HG02798 (cell line): ENCODE data around the gene HINFP.
"Not testable (repeated sequence)": the region's sequence is repeated elsewhere in the genome, so short reads cannot be mapped to it uniquely, and the experiment has no call there.

ENCODE experiments used
- ATAC-seq: cut with Tn5 transposase; IDR thresholded peaks from one replicate; pipeline ENCODE4 v1.9.1; 2021; ENCODE audit warnings: mild to moderate bottlenecking; ENCODE audit not compliant: unreplicated experiment, poor library complexity

The HINFP gene

DNA sequence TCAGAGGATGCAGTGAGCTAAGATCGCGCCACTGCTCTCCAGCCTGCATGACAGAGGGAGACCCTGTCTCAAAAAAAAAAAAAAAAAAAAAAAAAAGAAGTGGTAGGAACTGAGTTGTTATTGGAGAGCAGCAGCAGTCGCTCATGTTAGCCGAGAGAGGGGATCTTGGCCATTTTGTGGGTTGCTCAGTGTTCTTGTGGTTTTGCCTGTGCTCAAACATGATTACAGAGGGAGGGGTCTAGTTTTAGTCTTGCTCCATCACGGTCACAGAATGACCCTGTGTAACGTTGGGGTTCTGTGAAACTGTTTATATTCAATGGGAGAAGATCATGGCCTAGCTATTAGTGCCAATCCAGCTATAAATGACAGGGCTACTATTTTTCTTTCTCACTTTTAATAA lies 21.7 kb upstream of the HINFP start:
- ATAC-seq, result no peak

DNA sequence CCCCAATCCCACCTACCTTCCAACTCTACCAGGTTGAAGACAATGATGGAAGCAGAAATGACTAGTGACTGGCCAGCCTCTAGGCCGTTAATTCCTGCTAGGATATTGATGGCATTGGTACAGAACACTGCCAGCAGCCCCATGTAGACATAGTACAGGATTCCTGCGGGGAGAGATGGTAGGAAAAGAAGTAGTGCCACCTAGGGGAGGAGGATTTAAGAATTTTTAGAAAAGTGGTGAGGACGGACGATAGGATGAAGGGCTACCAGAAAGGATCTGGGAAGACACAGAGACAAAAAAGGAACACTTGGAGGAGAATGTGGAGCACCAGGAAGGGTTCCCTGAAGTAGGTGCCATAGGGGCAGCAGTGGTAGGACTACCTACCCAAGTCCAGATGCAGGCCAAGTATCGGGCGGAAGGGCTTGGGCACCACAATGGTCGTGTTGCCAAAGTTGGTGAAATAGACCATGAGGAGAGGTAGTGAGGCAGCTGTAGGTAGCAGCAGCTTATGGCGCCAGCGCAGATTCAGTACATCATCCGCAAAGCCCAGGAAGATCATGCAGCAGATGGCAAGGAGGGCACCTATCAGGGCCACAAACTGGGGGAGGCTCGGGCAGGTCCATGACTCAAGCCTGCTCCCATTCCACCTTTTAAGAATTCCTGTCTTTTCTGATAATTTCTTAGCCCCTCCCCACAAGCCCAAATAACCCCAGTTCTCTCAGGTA lies 21.0 kb upstream of the HINFP start:
- no peak for ATAC-seq

- peak; percentile 17 for ATAC-seq
Measured at GRCh38 chr11:119100994-119101758, 20.2 kb upstream of the HINFP start.

- peak; percentile 82 for ATAC-seq
Measured at GRCh38 chr11:119101759-119102423, 19.5 kb upstream of the HINFP start, which contains the start of gene DPAGT1. DPAGT1 (minus strand) TSS chr11:119101853; CDS start chr11:119101655, 198 bp downstream.

GRCh38 chr11:119103161-119103664 lies 18.2 kb upstream of the HINFP start:
- not testable (repeated sequence) for ATAC-seq

DNA sequence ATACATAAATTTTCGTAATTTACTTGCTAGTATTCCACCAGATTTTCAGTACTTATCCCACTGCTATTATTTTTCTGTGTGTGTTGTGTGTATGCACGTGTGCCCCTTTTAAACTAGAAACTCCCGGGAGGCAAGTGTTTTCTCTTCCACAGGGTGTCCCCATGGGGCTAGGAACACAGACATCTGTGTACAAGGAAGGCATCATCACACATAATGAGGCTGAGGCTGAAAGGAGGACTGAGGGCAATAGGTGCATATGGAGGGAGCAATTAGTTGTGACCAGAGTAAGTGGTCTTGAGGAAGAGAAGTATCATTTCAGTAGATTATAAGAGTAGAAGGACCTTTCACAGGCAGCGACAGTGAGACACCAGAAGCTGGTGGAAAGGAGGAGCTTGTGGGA lies 17.6 kb upstream of the HINFP start:
- no peak for ATAC-seq

DNA sequence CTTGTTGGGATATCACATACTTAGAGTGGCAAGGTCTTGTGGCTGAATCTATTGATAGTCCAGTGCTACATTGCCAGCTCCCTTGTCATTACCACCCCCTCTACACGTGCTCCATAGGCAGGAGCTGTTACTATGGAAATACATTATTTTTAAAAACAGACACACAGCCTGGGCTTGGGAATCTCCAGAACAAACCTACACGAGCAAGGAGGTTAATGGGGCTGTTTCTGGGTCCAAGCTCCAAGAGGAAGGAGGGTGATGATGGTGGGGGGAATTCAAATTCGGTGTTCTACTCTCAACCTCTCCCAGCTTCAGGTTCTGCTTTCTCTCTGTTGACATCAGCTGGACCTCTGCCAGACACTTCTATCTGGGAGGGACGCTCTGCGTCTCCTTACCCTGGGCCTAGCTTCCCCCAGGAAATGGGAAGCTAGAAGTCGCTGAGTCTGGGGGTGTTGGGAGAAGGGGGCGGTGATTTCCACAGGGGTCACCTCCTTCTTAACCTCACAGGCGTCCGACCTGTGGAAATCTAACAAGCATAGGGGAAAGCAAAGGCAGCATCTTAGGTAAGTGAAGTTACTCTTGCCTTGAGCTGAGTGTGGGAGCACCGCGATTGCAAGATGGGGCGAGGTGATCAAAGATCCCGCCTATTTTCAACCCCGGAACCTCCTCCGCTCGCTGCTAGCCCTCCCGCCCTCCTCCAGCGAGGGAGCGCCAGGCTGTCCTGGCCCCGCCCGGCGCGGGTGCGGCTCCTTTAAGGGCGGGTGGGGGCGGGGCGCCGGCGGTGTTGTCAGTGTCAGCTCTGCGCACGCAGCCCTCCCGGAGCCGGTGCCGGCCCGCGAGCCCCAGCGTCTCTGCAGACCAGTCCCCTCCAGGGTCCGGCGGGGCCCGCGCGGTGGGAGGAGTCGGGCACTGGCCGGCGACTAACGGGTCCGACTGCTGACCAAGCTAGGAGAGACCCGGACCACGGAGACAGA lies 14.5 kb upstream of the HINFP start, which contains the start of gene C2CD2L:
C2CD2L (plus strand) TSS at position 781 of the 974 bp plus-strand sequence. CDS start 398 bp downstream, outside the sequence.
- peak; percentile 86 for ATAC-seq

DNA sequence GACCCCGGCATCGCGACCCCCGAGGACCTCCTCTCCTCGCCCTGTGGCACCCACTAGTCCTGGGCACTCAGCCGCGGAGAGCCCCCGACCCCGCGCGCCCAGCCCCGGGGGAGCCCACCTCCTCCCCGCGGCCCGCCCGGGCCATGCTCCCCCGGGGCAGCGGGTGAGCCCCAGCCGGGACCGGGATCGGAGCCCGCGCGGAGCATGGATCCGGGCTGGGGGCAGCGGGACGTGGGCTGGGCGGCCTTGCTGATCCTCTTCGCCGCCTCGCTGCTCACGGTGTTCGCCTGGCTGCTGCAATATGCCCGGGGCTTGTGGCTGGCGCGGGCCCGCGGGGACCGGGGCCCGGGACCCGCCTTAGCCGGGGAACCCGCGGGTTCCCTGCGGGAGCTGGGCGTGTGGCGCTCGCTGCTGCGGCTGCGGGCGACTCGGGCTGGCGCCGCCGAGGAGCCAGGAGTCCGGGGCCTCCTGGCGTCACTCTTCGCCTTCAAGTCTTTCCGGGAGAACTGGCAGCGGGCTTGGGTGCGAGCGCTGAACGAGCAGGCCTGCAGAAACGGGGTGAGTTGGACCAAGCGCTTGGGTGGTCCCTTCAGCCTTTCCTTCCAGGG lies 13.7 kb upstream of the HINFP start:
- ATAC-seq, result peak; percentile 25

- ATAC-seq, result no peak
Measured at GRCh38 chr11:119108146-119108856, 13.1 kb upstream of the HINFP start.

GRCh38 chr11:119108857-119109221 lies 12.5 kb upstream of the HINFP start:
- ATAC-seq, result no peak

DNA sequence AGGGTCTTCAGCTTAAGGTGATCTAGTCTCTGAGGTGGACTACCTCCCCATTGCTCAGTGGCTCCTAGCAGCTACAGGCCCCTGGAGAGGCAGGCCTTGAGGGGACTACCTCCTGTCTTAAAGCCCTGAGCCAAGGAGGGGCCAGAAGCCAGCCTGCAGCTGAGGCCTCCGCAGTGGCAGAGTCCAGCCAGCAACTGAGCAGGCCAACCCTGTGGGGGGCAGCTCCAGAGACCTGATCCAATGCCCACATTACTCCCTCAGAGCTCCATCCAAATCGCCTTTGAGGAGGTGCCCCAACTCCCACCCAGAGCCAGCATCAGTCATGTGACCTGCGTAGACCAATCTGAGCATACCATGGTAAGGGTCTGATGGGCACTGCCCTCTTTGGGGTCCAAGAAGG lies 11.5 kb upstream of the HINFP start:
- no peak for ATAC-seq

DNA sequence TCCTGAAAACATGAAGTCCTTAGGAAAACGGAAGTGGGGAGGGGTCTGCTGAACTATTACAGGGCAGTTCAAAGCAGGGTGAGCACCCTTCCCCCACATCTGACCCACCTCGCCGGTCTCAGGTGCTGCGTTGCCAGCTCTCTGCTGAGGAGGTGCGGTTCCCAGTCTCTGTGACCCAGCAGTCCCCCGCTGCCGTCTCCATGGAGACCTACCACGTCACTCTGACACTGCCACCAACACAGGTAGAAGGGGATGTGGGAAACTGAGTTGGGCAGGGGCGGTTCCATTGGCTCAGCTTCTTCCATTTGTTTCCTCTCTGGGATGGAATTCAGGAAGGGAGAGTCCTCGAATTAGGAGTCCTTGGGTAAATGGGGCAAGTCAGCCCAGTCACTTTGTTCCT lies 10.9 kb upstream of the HINFP start:
- no peak for ATAC-seq

DNA sequence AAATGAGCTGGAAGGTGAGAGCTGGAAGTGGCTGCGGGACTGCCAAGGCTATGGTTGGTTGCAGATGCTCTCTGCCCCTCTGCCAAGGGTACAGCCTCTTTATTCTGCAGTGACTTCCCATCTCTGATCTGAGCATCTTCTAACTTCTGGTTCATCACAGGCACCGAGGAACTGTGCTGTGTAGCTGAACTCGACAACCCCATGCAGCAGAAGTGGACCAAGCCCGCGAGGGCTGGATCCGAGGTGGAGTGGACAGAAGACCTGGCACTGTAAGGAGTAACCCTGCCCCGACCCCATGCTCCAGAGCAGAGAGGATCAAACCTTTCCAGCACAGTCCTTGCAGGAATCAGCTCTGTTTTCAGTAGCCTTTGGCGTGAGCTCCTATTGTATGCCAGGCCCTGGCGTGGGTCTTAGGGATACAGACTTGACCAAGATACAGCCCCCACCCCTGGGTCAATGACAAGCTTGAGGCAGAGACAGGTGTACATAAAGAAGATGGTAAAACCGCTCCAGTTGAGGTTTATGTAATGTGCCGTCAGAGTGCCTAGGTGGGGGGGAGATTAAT lies 9.9 kb upstream of the HINFP start:
- no peak for ATAC-seq

- ATAC-seq, result no peak
Measured at GRCh38 chr11:119112314-119113020, 8.9 kb upstream of the HINFP start.

DNA sequence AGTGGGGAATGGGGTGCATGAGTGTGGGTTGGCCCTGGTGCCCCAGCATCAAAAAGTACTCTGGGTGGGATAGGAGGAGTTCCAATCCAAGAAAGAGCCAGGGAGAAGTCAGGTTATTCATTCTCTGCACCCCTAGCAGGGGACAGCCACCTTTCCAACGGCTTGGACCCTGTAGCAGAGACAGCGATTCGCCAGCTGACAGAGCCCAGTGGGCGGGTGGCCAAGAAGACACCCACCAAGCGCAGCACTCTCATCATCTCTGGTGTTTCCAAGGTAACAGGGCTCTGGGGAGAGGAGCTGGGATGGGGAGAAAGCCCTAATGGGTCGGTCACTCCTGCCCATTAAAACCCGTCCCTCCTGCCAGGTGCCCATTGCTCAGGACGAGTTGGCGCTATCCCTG lies 7.7 kb upstream of the HINFP start:
- no peak for ATAC-seq

DNA sequence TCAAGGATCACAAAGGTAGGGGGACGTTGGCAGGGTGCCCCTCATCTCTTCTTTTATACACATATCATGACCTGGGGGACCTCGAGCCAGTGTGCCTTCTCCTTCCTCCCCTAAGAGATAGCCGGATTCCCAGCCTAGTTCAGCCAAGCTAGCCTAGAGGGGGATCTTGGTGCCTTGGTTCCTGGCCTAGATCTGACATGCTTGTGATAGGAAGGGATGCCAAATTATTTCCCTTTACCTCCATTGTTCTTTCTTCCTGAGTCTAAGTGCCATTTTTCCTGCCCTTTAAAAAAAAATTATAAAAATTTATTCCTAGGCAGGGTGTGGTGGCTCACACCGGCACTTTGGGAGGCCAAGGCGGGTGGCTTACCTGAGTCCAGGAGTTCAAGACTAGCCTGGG lies 7.0 kb upstream of the HINFP start:
- no peak for ATAC-seq

DNA sequence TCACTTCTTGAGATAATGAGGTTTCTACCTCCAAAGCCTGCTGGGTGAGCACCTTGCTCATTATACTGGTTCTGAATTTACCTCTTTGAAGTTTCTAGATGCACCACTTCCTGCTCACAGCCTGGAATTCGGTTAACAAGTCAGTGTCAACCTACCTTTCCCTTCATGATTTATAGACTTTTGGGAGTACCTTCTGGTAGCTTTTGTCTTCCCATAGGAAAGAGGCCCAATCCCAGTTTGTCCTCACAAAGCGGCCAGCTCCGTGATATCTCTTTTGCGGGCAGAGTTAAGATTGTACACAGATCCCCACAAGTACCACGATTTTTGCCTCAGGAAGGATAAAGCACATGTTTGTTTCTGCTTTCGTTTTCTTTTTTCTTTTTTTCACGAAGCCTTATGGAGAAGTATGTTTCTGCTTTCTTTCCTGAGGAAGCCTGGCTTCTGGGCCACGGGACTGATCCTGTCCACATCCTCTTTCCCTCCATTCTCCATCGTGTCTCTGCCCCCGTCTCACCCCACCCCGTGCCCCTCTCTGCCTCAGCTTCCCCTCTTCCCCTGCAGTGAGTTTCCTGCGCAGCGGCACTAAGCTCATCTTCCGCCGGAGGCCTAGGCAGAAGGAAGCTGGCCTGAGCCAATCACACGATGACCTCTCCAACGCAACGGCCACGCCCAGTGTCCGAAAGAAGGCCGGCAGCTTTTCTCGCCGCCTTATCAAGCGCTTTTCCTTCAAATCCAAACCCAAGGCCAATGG lies 5.7 kb upstream of the HINFP start:
- ATAC-seq, result no peak
